Esophagus (tissue), 2 donors: ENCODE results near the gene SMTN. TPM values are rescaled to one million over a fixed set of nuclear protein-coding genes. Genes with fewer than 3 reads are reported as not detected.
"Not testable (repeated sequence)": the region's sequence is repeated elsewhere in the genome, so short reads cannot be mapped to it uniquely, and the experiment has no call there.

Experiments used
- H3K27ac ChIP-seq, 2 donors: one replicate each; pipeline ENCODE4 v1.5.1; 2013; ENCODE audit warnings: low read depth in 2 of 2, mild to moderate bottlenecking in 2 of 2, inconsistent platforms in 1 of 2, low read length in 1 of 2, moderate library complexity in 1 of 2
- H3K27me3 ChIP-seq, 2 donors: one replicate each; pipeline ENCODE4 v1.6.1; 2013; ENCODE audit warnings: low read length in 2 of 2, control low read depth in 1 of 2, mild to moderate bottlenecking in 1 of 2; ENCODE audit not compliant: insufficient read depth in 2 of 2, control insufficient read depth in 1 of 2
- H3K36me3 ChIP-seq, 2 donors: one replicate each; pipeline ENCODE4 v1.6.1; 2013; ENCODE audit warnings: low read length in 1 of 2; ENCODE audit not compliant: control insufficient read depth in 2 of 2, insufficient read depth in 2 of 2
- H3K4me1 ChIP-seq, 2 donors: one replicate each; pipeline ENCODE4 v1.6.1; 2013; ENCODE audit warnings: low read length in 1 of 2; ENCODE audit not compliant: control insufficient read depth in 2 of 2, insufficient read depth in 2 of 2
- H3K4me3 ChIP-seq, 2 donors: one replicate each; pipeline ENCODE4 v1.5.1; 2013; ENCODE audit warnings: low read length in 2 of 2, mild to moderate bottlenecking in 2 of 2, low read depth in 1 of 2, moderate library complexity in 1 of 2
- H3K9me3 ChIP-seq, 2 donors: one replicate each; pipeline ENCODE4 v1.6.1; 2013; ENCODE audit warnings: mild to moderate bottlenecking in 2 of 2, low read depth in 1 of 2, low read length in 1 of 2, moderate library complexity in 1 of 2; ENCODE audit not compliant: control insufficient read depth in 2 of 2, insufficient read depth in 1 of 2
- WGBS, 2 donors: extraction: QIAGEN DNeasy Blood & Tissue Kit; methylation state at CpG; one replicate each; pipeline ENCODE4 v1.1.7; 2013; 5-methylcytosine and 5-hydroxymethylcytosine counted together
- polyA plus RNA-seq, 2 donors: library from polyadenylated mRNA; stranded (reverse); fragments of 200-250 nt; gene quantifications; one replicate each; pipeline ENCODE4 v1.2.3, GENCODE V29; 2013
- donor health status: healthy with polysubstance abuse.
- donor health status: Bipolar disorder and iron deficiency.

SMTN gene
- polyA plus RNA-seq, 2 donors = 100 to 103 TPM

DNA sequence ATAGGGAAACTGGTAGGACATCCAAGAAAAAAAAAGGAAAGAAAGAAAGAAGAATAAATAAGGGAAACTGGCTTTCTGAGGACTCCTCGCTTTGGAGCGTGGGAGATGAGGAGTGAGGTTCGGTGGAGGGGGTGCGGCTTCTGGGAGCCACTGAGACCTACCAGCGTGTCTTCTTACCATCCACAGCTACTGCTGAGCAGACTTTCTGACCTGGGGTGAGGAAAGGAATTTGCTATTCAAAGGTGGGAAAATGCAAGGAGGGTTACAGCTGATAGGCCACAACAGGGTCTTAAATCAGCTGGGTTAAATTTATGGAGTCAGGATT, 26.7 kb downstream of the SMTN start:
- Histone ChIP-seq H3K27me3 (no peaks in the 10 kb centered on the region), H3K27ac (peak overlapping the region; percentile 81), H3K4me3 (peak overlapping the region in 1 of 2 donors; percentile 37), H3K4me1 (peaks cover 0 to 2% of the 10 kb centered on the region in 2 donors), H3K9me3 (peaks cover 0 to 2% of the 10 kb centered on the region in 2 donors), H3K36me3 (peaks cover 0 to 6% of the 10 kb centered on the region in 2 donors)
- WGBS, 2 donors = 1 to 2% methylated on average over 5 of the region's 5 CpGs

DNA sequence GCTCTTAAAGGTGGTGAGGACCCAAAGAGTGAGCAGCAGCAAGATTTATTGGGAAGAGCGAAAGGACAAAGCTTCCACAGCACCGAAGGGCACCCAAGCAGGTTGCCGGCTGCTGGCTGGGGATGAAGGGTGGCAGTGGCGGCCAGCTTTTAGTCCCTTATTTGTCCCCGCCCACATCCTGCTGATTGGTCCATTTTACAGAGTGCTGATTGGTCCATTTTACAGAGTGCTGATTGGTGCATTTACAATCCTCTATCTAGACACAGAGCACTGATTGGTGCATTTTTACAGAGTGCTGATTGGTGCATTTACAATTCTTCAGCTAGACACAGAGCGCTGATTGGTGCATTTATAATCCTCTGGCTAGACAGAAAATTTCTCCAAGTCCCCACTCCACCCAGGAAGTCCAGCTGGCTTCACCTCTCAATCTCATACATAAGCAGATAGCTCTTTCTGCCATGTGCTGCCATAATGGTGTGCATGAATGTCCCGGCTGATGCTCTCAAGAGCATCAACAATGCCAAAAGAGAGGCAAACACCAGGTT, 31.5 kb downstream of the SMTN start:
- not testable (repeated sequence) for H3K36me3 ChIP-seq, H3K27me3 ChIP-seq, H3K9me3 ChIP-seq, H3K4me3 ChIP-seq, H3K27ac ChIP-seq, H3K4me1 ChIP-seq
- 89 to 92% methylated on average over 7 of the region's 7 CpGs for WGBS, 2 donors

DNA sequence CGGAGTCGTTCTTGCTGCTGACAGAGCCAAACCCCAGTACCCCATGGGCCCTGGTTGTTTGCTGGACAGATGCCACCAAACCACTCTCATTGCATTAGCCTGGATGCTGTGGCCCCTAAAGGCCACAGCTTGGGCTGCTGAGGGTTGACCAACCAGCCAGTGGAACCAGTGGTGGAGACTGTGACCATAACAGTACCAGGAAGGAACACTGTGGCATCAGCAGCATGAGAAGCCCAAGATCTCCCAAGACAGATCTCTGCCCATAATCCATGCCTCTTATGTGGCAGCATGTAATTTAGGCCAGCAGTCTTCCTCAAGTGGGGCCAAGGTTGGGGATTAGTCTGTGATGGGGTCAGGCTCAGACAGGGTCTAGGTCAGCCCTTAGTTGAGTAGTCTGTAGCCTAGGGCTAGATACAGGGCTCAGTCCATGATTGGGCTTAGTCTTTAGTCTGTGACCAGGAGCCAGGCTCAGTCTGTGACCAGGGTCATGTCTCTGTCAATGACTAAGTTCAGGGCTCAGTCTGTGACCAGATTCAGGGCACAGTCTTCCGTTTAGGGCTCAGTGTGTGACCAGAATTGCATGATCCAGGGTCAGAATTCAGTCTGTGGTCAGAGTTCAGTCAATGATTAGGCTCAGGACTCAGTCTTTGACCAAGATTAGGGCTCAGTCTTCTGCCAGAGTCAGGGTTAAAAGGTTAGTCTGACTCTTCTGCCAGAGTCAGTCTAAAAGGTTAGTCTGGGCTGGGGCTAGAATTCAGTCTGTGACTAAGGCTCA, 37.1 kb downstream of the SMTN start:
- Histone ChIP-seq H3K36me3 (no peaks in the 10 kb centered on the region), H3K9me3 (no peaks in the 10 kb centered on the region), H3K4me3 (no peak overlapping the region), H3K4me1 (peaks cover 0 to 8% of the 10 kb centered on the region in 2 donors), H3K27me3 (no peaks in the 10 kb centered on the region), H3K27ac (no peak overlapping the region)
- WGBS, 2 donors = 87 to 92% methylated on average over 3 of the region's 3 CpGs

DNA sequence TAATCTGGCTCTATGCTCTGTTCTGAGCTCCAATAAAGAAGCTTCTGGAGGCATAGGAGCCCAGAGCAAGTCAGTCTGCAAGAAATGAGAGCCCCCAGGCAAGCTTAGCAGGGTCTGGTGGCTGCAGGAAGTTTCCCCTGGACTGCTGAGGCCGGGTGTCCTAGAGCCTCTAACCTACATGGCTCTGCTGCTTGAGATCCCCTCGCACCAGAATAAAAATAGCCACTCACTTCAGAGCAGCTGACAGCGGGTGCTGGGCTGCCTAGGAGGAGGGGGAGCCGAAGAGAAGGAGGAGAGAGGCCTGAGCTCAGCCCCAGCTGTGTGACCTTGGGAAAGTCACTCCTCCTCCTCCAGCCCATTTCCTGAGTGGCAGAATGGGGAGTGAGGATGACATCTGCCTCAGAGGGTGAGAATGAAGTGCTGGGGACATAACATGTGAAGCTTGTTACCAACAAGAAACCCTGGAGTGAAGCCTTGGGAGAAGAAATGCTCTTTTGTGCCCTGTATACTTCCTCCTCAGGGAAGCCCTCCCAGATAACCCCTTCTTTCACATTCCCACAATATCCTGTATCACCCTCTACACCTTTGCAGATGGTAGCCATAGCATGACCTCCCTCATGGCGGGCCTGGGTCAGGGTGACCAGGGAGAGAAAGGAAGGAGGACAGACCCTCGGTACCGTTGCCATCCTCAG, 38.1 kb downstream of the SMTN start:
- Histone ChIP-seq H3K27me3 (no peaks in the 10 kb centered on the region), H3K4me3 (no peak overlapping the region), H3K9me3 (no peaks in the 10 kb centered on the region), H3K4me1 (peaks cover 0 to 10% of the 10 kb centered on the region in 2 donors), H3K27ac (no peak overlapping the region), H3K36me3 (no peaks in the 10 kb centered on the region)
- WGBS, 2 donors = 69 to 72% methylated on average over 5 to 7 of the region's 7 CpGs

DNA sequence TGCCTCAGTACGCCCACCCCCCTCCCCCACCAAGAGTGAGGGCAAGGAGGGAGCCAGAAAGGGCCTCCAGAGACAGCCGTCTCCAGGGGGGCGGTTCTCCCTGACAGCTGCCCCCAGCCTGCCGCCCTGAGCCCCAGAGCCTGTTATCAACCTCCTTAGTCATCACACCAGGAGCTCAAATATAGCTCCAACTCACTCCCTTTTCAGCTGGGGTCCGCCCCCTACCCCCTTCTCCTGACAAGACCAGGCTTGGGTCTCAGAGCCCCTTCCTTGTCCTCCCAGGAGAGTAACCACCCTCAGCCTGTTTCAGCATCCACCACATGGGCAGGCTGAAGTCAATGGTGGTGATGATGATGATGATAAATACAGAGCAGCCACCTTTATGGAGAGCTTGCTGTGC, 39.1 kb downstream of the SMTN start:
- no peaks in the 10 kb centered on the region for H3K36me3 ChIP-seq
- no peak overlapping the region for H3K4me3 ChIP-seq
- no peak overlapping the region for H3K27ac ChIP-seq
- WGBS, 2 donors = 60 to 77% methylated on average over 5 of the region's 5 CpGs
- peaks cover 0 to 10% of the 10 kb centered on the region in 2 donors for H3K4me1 ChIP-seq
- H3K27me3 ChIP-seq = no peaks in the 10 kb centered on the region
- H3K9me3 ChIP-seq = no peaks in the 10 kb centered on the region

DNA sequence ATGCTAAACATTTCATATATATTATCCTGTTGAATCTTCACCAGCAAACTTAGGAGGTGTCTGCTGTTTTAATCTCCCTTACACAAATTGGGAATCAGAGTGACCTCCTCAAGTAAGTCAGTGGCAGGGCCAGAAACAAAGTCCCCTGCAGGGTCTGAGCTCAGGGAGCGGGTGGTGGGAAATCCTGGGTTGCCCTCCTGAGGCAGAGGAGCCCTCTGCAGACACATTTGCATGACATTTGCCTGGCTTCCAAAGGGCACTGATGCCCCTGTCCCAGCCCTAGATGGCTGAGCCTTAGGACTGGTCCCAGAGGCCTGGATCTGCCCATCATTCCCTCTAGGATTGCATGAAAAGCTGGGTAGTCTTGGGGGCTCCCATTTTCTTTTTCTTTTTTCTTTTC, 39.5 kb downstream of the SMTN start:
- H3K27ac ChIP-seq = no peak overlapping the region

DNA sequence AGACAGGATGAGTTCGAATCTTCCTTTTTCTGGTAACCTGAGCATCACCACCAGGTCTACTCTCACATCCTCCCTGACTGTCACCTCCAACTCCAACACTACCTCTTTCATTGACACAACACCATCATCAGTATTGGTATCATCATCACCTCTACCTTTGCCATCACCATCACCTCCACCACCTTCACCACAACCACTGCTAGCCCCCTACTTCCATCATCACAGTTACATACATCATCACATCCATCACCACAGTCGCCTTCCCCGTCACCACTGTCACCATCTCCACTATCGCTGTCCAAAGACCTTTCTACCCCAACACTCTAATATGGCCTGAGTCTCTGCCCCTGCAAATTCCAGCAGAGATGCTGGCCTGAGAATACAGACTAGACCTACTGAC, 40.3 kb downstream of the SMTN start:
- Histone ChIP-seq H3K27ac (no peak overlapping the region), H3K27me3 (no peaks in the 10 kb centered on the region)
- WGBS, 2 donors = 95 to 98% methylated on average over 4 of the region's 4 CpGs

More for the DNA sequence above, 39.5 kb downstream of the SMTN start:
- Histone ChIP-seq H3K4me3 (no peak overlapping the region), H3K36me3 (no peaks in the 10 kb centered on the region), H3K9me3 (no peaks in the 10 kb centered on the region), H3K4me1 (peaks cover 0 to 10% of the 10 kb centered on the region in 2 donors), H3K27me3 (no peaks in the 10 kb centered on the region)
- 96 to 100% methylated on average over 1 of the region's 1 CpG for WGBS, 2 donors

DNA sequence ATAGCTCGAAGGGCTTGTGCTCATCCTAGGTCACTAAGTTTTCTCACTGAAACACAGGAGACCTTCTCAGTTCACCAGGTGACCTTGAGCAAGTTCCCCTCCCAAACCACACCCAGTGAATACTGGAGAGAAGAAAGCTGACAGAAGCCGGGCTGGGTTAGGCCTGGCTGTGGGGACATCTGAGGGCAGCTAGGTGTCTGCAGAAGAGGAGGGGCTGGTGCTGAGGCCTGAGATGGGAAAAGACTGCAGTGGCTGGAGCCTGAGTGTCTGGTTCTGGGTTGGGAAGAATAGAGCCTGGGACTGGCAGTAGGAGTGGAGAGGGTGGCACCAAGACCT, 41.0 kb downstream of the SMTN start:
- H3K27me3 ChIP-seq = no peaks in the 10 kb centered on the region
- H3K27ac ChIP-seq = peak overlapping the region in 1 of 2 donors; percentile 65
- WGBS, 2 donors = 57 to 63% methylated on average over 2 of the region's 2 CpGs
- no peaks in the 10 kb centered on the region for H3K36me3 ChIP-seq
- H3K4me1 ChIP-seq = peaks cover 0 to 10% of the 10 kb centered on the region in 2 donors
- no peak overlapping the region for H3K4me3 ChIP-seq
- no peaks in the 10 kb centered on the region for H3K9me3 ChIP-seq

More for the DNA sequence above, 40.3 kb downstream of the SMTN start:
- no peak overlapping the region for H3K4me3 ChIP-seq
- peaks cover 0 to 10% of the 10 kb centered on the region in 2 donors for H3K4me1 ChIP-seq
- H3K36me3 ChIP-seq = no peaks in the 10 kb centered on the region
- no peaks in the 10 kb centered on the region for H3K9me3 ChIP-seq

DNA sequence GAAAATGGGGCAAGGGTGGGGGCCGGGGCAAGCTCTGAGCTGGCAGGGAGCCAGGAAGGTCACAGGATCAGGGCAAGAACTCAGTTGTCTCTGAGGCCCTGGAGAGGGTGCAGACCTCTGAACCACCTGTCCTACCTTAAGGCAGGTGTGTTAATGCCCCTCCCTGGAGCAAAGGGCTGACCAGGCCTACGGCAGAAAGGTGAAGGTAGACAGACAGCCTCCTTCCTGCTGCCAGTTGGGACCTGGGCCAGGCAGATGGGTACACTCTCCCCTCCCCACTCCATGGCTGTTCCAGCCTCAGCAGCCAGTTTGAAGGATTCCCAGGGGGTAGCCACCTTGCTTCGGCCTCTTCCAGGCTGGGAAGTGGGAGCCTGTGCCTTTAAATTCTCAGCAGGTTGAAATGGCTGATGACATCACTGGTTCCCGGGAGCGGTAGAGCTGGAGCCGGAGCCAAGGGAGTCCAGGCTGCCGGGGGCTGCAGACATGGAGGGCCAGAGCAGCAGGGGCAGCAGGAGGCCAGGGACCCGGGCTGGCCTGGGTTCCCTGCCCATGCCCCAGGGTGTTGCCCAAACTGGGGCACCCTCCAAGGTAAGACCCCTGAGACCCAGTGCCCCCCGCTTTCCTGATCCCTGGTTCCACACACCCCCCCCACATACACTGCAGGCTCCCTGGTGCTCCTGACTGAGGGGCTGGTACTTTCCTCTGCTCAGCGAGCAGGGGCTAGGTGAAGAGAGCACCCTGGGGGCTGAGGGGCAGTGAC, 41.6 kb downstream of the SMTN start, which contains the start of gene INPP5J:
Gene INPP5J (plus strand): TSS at position 435 of the 760 bp plus-strand sequence. CDS start 49 bp downstream, at position 484.
- Histone ChIP-seq H3K27ac (peak within 1 kb of the TSS in 1 of 2 donors; percentile 65), H3K36me3 (no peaks in the 10 kb centered on the region), H3K4me3 (peak within 1 kb of the TSS; percentile 33 to 44), H3K4me1 (peaks cover 0 to 10% of the 10 kb centered on the region in 2 donors), H3K9me3 (no peaks in the 10 kb centered on the region), H3K27me3 (no peaks in the 10 kb centered on the region)
- WGBS, 2 donors = 15 to 23% methylated on average over 10 of the region's 10 CpGs
